ENCODE results near the gene ROR1. TPM values are rescaled to one million over a fixed set of nuclear protein-coding genes. Genes with fewer than 3 reads are reported as not detected.
A peak's percentile ranks its signal among the peaks of the same experiment; 100 is the strongest.
"Not testable (repeated sequence)": the region's sequence is repeated elsewhere in the genome, so short reads cannot be mapped to it uniquely, and the experiment has no call there.

The ROR1 gene
- total RNA-seq, 1 experiment from 2014 or later: not detected

DNA sequence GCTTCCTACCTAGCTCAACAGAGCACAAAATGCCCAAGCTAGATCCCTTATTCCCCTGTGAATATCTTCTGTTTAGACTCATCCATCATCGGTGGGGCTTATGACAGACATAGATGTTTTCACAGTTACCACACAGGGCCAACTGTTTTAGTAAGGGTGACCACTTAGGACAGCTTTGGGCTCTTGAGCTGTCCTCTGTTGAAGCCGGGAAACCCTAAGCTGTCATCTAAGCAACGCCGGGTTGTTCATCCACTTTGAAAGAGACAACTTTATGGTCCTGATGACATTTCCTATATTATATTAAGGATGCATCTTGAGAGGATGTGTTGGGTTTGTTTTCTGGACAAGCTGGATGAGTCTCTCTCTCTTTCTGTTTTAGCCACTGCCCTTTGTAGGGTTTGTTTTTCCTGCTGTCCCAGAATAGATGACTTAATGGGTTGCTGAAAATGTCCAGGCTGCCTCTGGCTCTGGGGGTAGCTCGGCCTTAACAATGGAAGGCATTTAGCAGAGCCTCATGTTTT, 319.1 kb downstream of the ROR1 start:
- no peak for DNase-seq (ENCODE audit: low spot score)
- in situ Hi-C loops (cut with HindIII; ENCODE audit: low sequenced_read_pairs): no loop called here

DNA sequence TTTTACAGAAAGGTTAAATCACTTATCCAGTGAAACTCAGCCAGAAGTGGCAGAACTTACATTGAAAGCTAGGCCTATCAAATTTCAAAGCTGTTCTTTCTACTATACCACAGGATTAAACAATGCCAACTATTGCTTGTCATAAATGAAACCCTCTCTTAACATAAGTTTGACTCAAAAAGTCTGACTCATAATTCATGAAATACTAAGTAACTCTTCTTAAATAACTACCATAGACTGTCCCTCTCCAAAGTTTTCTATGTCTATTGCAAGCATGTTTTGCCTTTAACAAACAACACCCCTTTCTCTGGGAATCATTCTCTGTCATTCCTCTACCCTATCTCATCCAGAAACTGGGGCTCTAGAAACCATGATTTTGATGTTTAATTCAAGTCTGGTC, 320.1 kb downstream of the ROR1 start:
- no peak for DNase-seq (ENCODE audit: low spot score)
- in situ Hi-C loops (cut with HindIII; ENCODE audit: low sequenced_read_pairs): no loop called here

DNA sequence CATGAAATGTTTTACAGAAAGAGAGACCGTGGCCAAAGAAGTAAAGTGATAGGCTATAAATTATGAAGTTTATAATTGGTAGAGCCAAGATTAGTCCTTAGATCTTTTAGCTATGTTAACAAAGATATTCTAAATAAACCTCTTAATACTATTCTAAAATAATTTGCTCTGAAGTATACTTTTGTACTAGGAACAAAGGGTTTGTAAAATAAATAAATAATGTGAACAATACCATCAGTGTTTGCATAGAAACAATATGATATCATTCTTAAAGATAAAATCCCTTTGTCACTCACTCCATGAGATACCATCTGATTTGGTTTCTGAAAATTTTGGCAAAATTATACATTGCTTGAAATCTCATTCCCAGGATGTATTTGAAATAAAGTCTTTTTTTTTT, 322.0 kb downstream of the ROR1 start:
- DNase-seq (ENCODE audit: low spot score): no peak
- in situ Hi-C loops (cut with HindIII; ENCODE audit: low sequenced_read_pairs): no loop called here

DNA sequence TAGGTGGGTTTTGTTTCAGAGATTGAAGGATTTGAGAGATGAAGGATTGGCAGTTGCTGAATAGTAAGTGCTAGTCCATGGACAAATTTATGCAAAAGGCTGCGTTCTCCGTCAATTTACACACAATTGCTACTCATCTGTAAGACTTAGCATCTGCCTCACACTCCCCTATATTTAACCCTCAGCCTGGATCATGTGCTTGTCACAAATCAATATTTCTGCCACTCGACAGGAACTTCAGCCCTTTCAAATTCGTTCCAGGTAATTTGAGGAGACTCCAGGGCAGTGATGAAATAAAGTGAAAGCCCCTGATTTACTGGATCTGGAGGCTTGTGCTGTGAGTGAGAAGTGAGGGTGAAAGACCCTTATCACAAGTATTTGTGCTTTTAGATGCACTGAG, 324.0 kb downstream of the ROR1 start:
- in situ Hi-C loops (cut with HindIII; ENCODE audit: low sequenced_read_pairs): no loop called here
- DNase-seq (ENCODE audit: low spot score): no peak

DNA sequence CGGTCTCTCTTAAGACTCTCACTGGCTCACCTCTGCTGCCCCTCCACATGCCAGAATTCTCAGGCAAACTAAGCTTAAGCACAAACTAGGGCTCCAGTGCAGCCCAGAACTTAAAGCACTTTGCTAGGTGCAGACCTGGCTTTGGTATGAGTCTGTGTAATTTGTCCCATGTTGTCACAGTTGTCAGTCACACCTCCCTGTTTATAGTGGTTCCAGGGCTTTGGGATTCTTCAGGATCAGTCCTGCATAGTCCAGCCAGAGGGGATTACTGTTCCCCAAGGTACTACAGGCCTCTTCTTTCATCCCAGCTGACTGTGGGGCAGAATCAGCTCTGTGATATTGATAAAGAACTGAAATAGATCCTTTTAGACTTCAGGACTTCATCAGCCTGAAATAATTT, 324.6 kb downstream of the ROR1 start:
- in situ Hi-C loops (cut with HindIII; ENCODE audit: low sequenced_read_pairs): no loop called here
- no peak for DNase-seq (ENCODE audit: low spot score)

DNA sequence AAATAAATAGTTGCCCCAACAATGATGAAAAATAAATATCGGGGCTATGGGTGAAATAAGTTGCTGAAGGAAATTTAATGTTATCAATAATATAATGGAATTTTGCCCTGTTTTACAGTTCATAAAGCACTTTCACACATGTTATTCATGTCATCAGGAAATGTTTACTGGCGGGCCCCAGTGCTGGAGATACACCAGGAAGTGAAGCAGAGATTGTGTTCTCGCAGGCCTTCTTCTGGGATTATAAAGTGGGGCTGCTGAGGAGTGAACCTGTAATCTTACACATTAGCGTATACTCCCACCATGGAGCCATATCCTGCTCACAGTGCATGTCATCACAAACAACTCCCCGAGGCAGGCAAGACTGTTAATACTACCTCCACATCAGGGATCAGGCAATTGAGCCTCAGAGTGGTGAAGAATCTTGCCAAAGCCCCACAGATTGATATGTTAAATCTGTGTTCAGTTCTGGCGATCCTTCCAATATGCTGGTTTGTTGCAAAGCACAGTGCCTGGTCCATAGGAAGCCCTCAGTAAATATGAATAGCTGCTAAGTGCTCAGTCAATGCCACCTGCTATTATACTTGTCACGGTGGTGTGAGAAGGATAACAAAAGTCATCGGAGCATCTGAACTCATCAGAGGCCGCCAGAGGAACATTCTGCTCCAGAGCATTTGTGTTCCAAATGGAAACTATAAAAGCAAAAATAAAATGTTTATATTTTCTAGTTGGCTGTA, 325.2 kb downstream of the ROR1 start:
- DNase-seq (ENCODE audit: low spot score): no peak

DNA sequence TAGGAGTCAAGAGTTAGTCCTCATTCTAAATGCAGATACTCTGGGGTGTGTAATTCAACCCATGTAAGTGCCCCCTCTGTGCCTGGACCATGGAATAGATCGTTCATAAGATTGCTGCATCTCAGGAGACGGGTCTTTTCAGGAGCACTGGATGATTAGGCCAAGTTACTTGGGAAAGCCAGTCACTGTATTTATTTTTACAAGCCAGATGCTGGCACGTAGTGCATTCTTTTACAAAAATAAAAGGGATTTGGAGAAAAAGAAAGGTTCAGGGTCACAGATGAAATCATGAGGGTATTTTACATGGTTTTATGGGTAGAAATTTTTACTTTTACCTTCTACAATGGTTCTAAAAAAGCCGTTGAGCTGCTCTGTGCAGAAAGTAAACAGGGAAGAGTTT, 327.0 kb downstream of the ROR1 start:
- in situ Hi-C loops (cut with HindIII; ENCODE audit: low sequenced_read_pairs): no loop called here
- DNase-seq (ENCODE audit: low spot score): no peak

More for the DNA sequence above, 325.2 kb downstream of the ROR1 start:
- in situ Hi-C loops (cut with HindIII; ENCODE audit: low sequenced_read_pairs): no loop called here

DNA sequence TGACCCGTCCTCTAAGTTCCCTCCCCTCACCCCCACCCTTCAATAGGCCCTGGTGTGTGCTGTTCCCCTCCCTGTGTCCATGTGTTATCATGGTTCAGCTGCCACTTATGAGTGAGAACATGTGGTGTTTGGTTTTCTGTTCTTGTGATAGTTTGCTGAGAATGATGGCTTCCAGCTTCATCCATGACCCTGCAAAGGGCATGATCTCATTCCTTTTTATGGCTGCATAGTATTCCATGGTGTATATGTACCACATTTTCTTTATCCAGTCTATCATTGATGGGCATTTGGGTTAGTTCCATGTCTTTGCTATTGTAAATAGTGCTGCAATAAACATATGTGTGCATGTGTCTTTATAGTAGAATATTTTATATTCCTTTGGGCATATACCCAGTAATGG, 330.8 kb downstream of the ROR1 start:
- DNase-seq (ENCODE audit: low spot score); in situ Hi-C loops (cut with HindIII; ENCODE audit: low sequenced_read_pairs): not testable (repeated sequence)

DNA sequence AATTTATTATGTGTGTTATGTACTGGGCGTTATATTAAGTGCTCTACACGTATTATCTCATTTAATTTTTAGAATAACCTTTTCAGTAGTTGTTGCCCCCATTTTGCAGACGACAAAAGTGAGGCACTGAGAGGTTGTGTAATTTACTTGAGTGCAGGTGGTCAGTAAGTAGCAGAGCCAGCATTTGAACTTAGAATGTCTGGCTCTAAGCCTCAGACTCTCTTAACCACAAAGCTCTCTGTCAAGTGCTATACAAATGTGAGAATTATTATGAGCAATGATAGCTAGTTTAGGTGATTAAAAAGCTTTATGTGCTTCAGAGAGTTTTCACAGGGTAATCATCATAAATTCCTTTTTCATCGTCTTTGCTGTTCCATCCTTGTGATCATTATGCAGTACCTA, 333.3 kb downstream of the ROR1 start:
- in situ Hi-C loops (cut with HindIII; ENCODE audit: low sequenced_read_pairs): no loop called here

DNA sequence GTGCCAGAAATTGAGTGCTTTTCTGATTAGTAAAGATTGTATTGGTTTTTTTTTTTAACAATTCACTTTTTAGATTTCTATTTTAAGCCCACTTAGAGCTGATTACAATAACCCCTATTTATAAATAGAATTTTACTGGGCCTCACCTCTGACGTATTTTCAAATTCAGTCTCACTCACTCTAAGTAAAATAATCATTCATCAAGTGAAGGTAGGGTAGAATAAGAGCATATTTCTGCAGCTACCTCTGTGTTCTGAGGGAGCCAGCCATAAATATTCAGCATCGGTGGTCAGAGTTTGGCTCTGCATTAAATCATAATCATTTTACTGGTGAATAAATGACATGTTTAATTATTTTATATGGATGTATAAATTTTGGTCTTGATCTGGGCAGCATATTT, 333.8 kb downstream of the ROR1 start:
- DNase-seq (ENCODE audit: low spot score): no peak
- in situ Hi-C loops (cut with HindIII; ENCODE audit: low sequenced_read_pairs): no loop called here

More for the DNA sequence above, 333.3 kb downstream of the ROR1 start:
- no peak for DNase-seq (ENCODE audit: low spot score)

DNA sequence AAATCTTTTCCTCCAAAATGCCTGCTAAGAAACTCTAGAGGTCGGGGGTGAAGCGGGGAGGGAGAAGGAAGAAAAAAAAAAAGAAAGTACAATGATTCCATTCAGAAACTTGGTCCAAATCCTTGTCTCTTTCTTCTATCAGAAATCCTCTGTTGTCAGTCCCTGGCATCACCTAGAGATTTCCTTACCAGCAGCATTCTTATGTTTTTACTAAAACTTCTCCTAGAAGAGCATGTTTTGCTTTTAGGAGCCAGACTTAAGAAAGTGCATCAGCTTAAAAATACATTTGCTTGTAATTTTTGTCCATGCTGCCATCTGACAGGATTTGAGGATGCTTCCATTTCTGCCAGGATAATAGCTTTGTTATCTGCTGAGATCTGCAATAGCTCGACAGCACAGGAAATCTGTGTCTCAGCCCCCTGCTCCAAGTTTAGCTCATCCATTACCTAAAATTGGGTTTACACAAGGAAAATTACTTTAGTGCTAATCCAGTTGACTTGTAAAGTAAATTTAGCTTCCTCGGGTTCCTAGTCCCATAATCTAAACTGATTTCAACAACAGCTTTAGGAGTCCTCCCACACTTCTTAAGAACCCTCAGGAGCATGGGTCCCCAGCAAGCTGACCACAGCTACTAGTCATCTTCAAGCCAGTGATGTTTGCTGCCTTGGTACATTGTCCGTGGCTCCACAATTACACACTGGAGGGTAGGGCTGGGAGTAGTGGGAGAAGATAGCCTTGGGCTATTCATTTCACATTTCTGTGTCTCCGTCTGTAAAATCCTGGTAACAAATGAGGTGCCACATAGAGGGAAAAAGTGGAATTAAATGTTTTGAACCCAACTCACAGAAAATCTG, 337.3 kb downstream of the ROR1 start:
- in situ Hi-C loops (cut with HindIII; ENCODE audit: low sequenced_read_pairs): no loop called here
- no peak for DNase-seq (ENCODE audit: low spot score)

DNA sequence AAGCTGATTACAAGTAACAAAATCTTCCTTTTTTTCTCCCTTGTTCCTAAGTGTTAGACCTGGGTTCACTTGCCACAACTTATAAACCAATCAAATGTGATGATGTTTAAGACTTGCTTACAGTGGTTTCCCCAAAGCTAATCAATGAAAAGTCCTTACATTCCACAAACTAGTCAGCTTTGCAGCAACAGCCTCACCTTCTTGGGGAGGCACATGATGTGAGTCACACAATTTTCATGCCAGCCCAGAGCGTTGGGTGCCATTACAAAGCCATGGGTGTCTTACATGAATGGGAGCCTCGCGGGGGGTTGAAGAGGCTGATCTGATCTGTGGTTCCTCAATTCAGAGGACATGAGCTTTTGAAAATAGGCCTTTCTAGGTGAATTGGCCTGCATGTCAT, 338.0 kb downstream of the ROR1 start:
- no peak for DNase-seq (ENCODE audit: low spot score)
- in situ Hi-C loops (cut with HindIII; ENCODE audit: low sequenced_read_pairs): no loop called here

DNA sequence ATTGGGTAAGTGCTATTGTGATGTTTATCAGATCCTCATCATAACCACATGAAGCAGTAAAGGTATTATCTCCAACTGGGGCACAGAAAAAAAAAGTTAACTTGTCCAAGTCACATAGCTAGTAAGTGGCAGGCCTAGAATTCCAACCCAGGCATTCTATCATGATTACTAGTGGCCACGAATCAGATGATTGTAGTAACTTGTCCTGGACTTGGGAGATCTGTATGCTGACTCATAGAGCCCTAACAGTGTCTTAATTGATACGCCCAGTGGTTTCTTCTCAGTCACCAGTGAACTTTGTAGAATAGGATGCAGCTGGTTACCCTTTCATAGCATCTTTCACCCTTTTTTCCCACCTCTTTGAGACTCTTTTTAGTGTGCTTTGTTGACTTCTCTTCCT, 338.5 kb downstream of the ROR1 start:
- no peak for DNase-seq (ENCODE audit: low spot score)
- in situ Hi-C loops (cut with HindIII; ENCODE audit: low sequenced_read_pairs): no loop called here

DNA sequence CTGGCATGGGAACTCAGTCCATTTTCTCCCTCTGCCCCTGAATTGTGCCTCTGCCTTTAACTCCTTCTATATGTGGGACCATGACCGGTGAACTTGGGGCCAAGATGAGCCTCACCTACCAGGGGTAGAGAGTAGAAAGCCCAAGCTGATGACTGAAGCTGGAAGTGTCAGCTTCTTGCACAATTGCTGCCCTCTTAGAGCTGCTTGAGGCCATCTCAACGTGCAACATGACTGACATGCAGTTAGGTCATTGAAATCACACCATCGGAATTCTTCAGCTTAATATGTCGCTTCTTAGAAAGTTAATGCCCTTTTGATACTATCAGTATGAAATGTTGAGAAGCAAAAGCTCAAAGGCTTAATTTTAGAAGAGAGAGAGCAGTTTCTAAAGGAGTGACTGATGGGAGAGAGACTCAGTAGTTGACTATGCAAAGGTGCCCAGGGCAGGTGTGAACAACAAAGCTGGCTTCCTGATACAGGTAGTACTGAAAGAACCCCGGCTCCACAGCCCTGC, 340.3 kb downstream of the ROR1 start:
- in situ Hi-C loops (cut with HindIII; ENCODE audit: low sequenced_read_pairs): no loop called here
- no peak for DNase-seq (ENCODE audit: low spot score)

DNA sequence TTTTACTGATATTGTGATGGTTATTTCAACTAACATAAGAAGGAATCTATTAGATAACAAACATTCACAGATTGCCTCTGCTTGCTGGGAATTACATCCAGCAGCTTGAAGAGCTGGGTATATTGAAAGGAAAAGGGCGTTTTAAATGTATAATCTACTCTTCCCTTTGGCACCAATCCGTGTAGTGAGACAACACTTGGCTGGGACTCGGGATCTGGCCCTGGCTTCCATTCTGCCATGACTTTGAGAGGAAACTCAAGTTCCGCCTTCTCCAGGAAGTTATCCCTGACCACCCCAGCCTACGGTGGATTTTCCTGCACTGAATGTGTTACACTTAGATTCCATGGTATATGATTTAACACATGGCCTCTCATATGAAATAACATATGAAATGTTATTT, 342.7 kb downstream of the ROR1 start:
- no peak for DNase-seq (ENCODE audit: low spot score)
- in situ Hi-C loops (cut with HindIII; ENCODE audit: low sequenced_read_pairs): no loop called here

DNA sequence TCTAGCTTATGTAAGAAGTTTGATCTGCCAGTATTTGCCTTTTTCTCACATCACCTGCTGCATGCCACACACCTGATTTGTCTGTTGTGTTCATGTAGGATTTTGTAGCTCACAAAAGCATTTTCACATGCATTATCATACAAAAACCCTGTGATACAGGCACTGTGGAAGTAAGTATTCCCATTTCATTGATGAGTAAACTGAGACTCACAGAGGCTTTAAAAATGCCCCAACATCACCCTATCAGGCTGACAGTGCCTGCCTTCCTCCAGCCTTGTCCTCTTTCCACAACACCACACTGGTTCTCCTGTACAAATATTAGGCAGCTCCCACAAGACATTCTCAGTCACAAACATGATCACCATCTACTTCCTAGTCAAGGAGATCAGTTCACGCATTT, 343.7 kb downstream of the ROR1 start:
- no peak for DNase-seq (ENCODE audit: low spot score)

DNA sequence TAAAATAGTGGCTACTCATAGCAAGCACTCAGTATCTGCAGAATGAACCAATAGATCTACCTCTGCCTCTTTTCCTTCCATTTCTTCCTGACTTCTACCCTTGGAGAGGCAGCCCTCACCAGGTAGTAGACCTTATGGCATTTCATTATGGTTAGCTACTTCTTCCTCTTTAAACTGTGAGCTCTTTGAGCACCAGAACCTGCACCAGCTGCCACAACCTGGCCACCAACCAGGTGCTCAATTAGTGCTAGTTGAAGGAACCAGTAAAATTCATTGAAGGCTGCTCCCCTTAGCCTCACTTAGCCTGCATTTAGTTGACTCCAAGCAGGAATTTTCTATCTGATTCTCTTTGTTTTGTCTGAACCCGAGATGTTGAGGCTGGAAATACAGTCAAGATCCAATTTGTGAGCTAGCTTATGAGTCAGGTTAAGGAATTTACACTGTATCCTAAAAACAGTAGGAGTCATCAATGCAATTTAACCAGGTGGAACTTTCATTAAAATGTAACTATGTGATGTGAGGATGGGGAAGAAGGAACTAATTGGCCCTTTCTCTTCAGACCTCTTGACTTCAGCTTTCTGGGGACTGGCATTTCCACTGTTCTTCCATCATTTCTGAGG, 348.1 kb downstream of the ROR1 start:
- in situ Hi-C loops (cut with HindIII; ENCODE audit: low sequenced_read_pairs): no loop called here

More for the DNA sequence above, 343.7 kb downstream of the ROR1 start:
- in situ Hi-C loops (cut with HindIII; ENCODE audit: low sequenced_read_pairs): no loop called here

DNA sequence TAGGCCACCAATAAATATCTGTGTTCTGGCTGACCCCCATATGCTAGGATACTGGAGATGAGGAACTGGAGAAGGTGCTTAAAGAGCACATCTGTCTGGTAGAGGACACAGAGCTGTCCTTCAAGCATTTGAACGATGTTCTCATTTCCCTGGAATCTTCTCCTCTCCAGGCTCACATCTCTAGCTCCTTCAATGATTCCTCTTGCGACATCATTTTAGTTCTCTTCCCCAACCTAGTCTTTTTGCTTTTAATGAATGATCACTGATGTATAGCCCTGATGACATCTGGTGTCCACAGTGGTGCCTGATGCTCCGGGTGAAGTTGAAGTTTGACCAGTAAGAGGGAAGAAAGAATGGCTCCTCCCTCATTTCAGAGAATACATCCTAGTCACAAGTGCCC, 348.8 kb downstream of the ROR1 start:
- DNase-seq (ENCODE audit: low spot score): no peak

More for the DNA sequence above, 348.1 kb downstream of the ROR1 start:
- DNase-seq (ENCODE audit: low spot score): peak; percentile 83

DNA sequence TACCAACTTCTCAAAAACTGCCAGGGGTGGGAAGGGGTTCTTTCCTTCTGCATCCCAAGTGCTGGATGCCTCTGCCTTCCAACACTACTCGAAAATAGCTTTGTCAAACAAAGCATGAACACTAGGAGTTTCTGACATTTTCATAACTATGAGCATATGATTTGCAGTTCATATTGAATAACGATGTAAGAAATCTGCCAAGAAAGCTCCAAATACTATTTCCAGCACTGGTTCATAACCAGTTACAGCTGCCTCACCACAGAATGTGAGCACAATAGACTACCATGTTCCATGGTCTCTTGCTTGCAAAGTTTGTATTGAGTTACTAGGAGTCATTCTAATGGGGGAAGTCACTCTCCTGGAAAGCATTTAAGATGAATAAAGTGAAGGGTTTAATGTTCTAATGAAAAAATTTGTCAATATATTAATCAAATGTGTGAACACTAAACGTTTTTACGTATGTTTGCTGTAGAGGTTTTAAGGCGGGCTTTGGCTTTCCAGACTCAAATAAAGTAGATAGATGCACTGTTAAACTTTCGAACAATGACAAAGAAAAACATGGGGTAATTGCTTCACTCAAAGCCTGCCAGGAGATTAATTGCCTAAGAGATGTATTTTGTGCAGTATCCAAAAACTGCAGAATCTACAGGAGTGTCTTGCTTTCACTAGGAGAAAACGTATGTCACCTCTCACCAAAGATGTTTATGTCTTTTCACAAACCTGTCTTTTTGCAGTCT, 351.1 kb downstream of the ROR1 start:
- in situ Hi-C loops (cut with HindIII; ENCODE audit: low sequenced_read_pairs): no loop called here
- no peak for DNase-seq (ENCODE audit: low spot score)

More for the DNA sequence above, 348.8 kb downstream of the ROR1 start:
- in situ Hi-C loops (cut with HindIII; ENCODE audit: low sequenced_read_pairs): no loop called here
